Breast epithelium (tissue), 3 donors: ENCODE data around the gene NFASC.

Source experiments
- POLR2A ChIP-seq: fragments of 450-650 bp; IDR thresholded peaks from one replicate; pipeline ENCODE4 v1.6.1; 2016; ENCODE audit warnings: antibody characterized with exemption, mild to moderate bottlenecking, moderate library complexity
- TF ChIP-seq, protein P1 (sequence below), 3 donors: fragments of 450-650 bp; IDR thresholded peaks; one replicate each; pipeline ENCODE4 v1.5.1; 2016 to 2017; ENCODE audit warnings: antibody characterized with exemption in 3 of 3, mild to moderate bottlenecking in 3 of 3, moderate library complexity in 3 of 3

DNA sequence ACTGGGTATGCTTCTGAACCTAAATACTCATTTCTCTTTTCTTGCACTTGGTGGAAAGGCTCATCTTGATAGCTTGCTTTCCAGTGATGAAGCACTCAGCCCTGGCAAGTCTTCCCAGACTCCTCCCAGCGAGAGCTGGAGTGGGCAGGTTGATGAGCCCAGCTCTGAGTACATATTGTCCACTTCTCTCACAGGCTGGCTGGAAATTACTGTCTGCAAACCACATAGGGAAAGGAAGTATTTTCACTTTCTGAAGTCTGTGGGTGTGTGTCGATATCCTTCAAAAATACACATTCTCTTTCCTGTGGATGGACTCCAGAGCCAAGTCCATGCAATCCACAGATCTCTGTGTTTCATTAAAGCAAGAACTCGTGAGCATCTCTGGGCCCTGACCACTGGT is 133.7 kb downstream of the NFASC start:
- TF ChIP-seq, protein P1, sequence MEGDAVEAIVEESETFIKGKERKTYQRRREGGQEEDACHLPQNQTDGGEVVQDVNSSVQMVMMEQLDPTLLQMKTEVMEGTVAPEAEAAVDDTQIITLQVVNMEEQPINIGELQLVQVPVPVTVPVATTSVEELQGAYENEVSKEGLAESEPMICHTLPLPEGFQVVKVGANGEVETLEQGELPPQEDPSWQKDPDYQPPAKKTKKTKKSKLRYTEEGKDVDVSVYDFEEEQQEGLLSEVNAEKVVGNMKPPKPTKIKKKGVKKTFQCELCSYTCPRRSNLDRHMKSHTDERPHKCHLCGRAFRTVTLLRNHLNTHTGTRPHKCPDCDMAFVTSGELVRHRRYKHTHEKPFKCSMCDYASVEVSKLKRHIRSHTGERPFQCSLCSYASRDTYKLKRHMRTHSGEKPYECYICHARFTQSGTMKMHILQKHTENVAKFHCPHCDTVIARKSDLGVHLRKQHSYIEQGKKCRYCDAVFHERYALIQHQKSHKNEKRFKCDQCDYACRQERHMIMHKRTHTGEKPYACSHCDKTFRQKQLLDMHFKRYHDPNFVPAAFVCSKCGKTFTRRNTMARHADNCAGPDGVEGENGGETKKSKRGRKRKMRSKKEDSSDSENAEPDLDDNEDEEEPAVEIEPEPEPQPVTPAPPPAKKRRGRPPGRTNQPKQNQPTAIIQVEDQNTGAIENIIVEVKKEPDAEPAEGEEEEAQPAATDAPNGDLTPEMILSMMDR (IDR thresholded peaks at IDR 0.05) = no peak
- no peak for TF ChIP-seq POLR2A
